GM12878 (cell line): ENCODE results near the gene KIF15. TPM values are rescaled to one million over a fixed set of nuclear protein-coding genes. Genes with fewer than 3 reads are reported as not detected.

ENCODE experiments used
- ATAC-seq: fragments of 200-7000 bp; cut with Tn5 transposase; 3 replicates; pipeline ENCODE4 v1.9.1; 2020; ENCODE audit warnings: mild to moderate bottlenecking, moderate library complexity
- BruUV-seq: library from RNA; stranded (reverse); fragments of 400-500 nt; replicated peaks from 2 replicates; lab custom pipeline; 2021; lab: Mats Ljungman, UMichigan
- CTCF ChIA-PET: fragments of 300-600 bp; sonication (Branson Sonifier 250); formaldehyde crosslinking; extraction: SDS; loops from one replicate; lab custom pipeline; 2021; ENCODE audit warnings: inconsistent platforms; lab: Yijun Ruan, JAX
- POLR2A ChIA-PET: fragments of 350-600 bp; formaldehyde crosslinking; extraction: SDS; loops from one replicate; lab custom pipeline; 2021; ENCODE audit warnings: inconsistent platforms; lab: Charles Lee
- RAD21 ChIA-PET: fragments of 300-600 bp; sonication (Branson Sonifier 250); formaldehyde crosslinking; loops from one replicate; lab custom pipeline; 2023; ENCODE audit warnings: antibody characterized with exemption; ENCODE audit not compliant: unreplicated experiment; lab: Charles Lee
- SMC1A ChIA-PET: fragments of 300-600 bp; sonication (Branson Sonifier 250); formaldehyde crosslinking; loops from one replicate; lab custom pipeline; 2023; ENCODE audit not compliant: unreplicated experiment, uncharacterized antibody; lab: Charles Lee
- DNase-seq: peaks from one replicate; pipeline ENCODE4 v3.0.0-alpha.2; 2011; ENCODE audit warnings: low read depth, low spot score
- FAIRE-seq: peaks from 3 replicates; lab custom pipeline; 2011; peaks lifted over from hg19 to GRCh38; lab: Jason Lieb, UNC
- H2AFZ ChIP-seq: 2 replicates; pipeline ENCODE4 v1.6.0; 2011; ENCODE audit warnings: low read depth, low read length, control low read depth; ENCODE audit not compliant: control insufficient read depth
- H3K27ac ChIP-seq: 2 replicates; pipeline ENCODE4 v1.5.1; 2011; ENCODE audit warnings: control low read depth; ENCODE audit not compliant: control insufficient read depth, insufficient read depth
- H3K27me3 ChIP-seq, 2 experiments: replicated peaks in 1 of 2; 2 replicates each; pipeline versions ENCODE4 v1.6.0 to v1.6.1; 2011; ENCODE audit warnings: low read length in 1 of 2; ENCODE audit not compliant: control insufficient read depth in 2 of 2, insufficient read depth in 2 of 2
- H3K36me3 ChIP-seq, 2 experiments: 2 replicates each; pipeline ENCODE4 v1.5.1; 2011; ENCODE audit warnings: low read length in 1 of 2; ENCODE audit not compliant: control insufficient read depth in 2 of 2, insufficient read depth in 2 of 2
- H3K4me1 ChIP-seq: 2 replicates; pipeline ENCODE4 v1.6.1; 2011; ENCODE audit warnings: mild to moderate bottlenecking, low read length, moderate library complexity, mixed read lengths; ENCODE audit not compliant: control insufficient read depth, insufficient read depth
- H3K4me2 ChIP-seq: 2 replicates; pipeline ENCODE4 v1.6.0; 2011; ENCODE audit warnings: control low read depth; ENCODE audit not compliant: control insufficient read depth, insufficient read depth
- H3K4me3 ChIP-seq: fragments of 200-600 bp; sonication (generic); 2 replicates; pipeline ENCODE4 v1.5.1; 2016
- H3K79me2 ChIP-seq: 2 replicates; pipeline ENCODE4 v1.6.0; 2011; ENCODE audit warnings: low read length; ENCODE audit not compliant: control insufficient read depth, insufficient read depth
- H3K9ac ChIP-seq: 2 replicates; pipeline ENCODE4 v1.8.0; 2011; ENCODE audit warnings: low read length, control low read depth, mixed read lengths; ENCODE audit not compliant: control insufficient read depth, insufficient read depth
- H3K9me3 ChIP-seq: replicated peaks from 3 replicates; pipeline ENCODE4 v1.5.1; 2011; ENCODE audit warnings: mild to moderate bottlenecking, low read length; ENCODE audit not compliant: control insufficient read depth, insufficient read depth
- H4K20me1 ChIP-seq: 2 replicates; pipeline ENCODE4 v1.6.0; 2011; ENCODE audit not compliant: control insufficient read depth, insufficient read depth
- BMI1 ChIP-seq: fragments of 450-650 bp; IDR thresholded peaks from 2 replicates; pipeline ENCODE4 v1.6.1; 2016; ENCODE audit warnings: mild to moderate bottlenecking, moderate library complexity, borderline replicate concordance
- GABPA ChIP-seq: IDR thresholded peaks from 2 replicates; pipeline ENCODE4 v1.6.1; 2014; ENCODE audit warnings: antibody characterized with exemption, low read depth, mild to moderate bottlenecking, inconsistent platforms
- HCFC1 ChIP-seq: fragments of 150-350 bp; IDR thresholded peaks from 2 replicates; pipeline ENCODE4 v1.6.1; 2014; ENCODE audit warnings: low read length
- HDGF ChIP-seq: fragments of 450-650 bp; IDR thresholded peaks from 2 replicates; pipeline ENCODE4 v1.6.1; 2016; ENCODE audit warnings: antibody characterized with exemption
- MYB ChIP-seq: fragments of 150-350 bp; IDR thresholded peaks from 2 replicates; pipeline ENCODE4 v1.6.1; 2014; ENCODE audit warnings: mild to moderate bottlenecking, low read depth, low read length, borderline replicate concordance
- NFIC ChIP-seq: IDR thresholded peaks from 2 replicates; pipeline ENCODE4 v1.6.1; 2012; ENCODE audit warnings: low read depth, mild to moderate bottlenecking, inconsistent platforms, low read length, moderate library complexity
- PAX5 ChIP-seq: IDR thresholded peaks from 2 replicates; pipeline ENCODE4 v1.6.1; 2011; ENCODE audit warnings: low read depth, low read length, borderline replicate concordance
- SMAD1 ChIP-seq: fragments of 450-650 bp; IDR thresholded peaks from 2 replicates; pipeline ENCODE4 v1.6.1; 2018; ENCODE audit warnings: mild to moderate bottlenecking, low read depth; ENCODE audit not compliant: partially characterized antibody
- SREBF2 ChIP-seq: IDR thresholded peaks from 2 replicates; pipeline ENCODE4 v1.6.1; 2012; ENCODE audit warnings: mild to moderate bottlenecking, low read length
- TARDBP ChIP-seq: IDR thresholded peaks from 2 replicates; pipeline ENCODE4 v1.6.1; 2016; ENCODE audit warnings: borderline replicate concordance
- TCF7 ChIP-seq: IDR thresholded peaks from 2 replicates; pipeline ENCODE4 v1.6.1; 2014; ENCODE audit warnings: antibody characterized with exemption, borderline replicate concordance
- WRNIP1 ChIP-seq: IDR thresholded peaks from 2 replicates; pipeline ENCODE4 v1.6.1; 2011; ENCODE audit warnings: low read depth, low read length, improper control_type of control experiment, borderline replicate concordance
- WGBS: methylation state at CpG from one replicate; pipeline ENCODE4 v1.1.6; 2016; ENCODE audit warnings: low lambda C conversion rate; ENCODE audit not compliant: insufficient replicate concordance, insufficient coverage; ENCODE audit errors: missing lambda C conversion rate; 5-methylcytosine and 5-hydroxymethylcytosine counted together
- in situ Hi-C: fragments of 300-500 bp; cut with MboI; formaldehyde crosslinking; loops from 9 replicates; pipeline ENCODE4 v1.14.3; 2018; ENCODE audit warnings: mixed read lengths
- intact Hi-C: fragments of 100-400 bp; cut with micrococcal nuclease; formaldehyde crosslinking; loops from one replicate; pipeline ENCODE4 v1.14.2; 2022; ENCODE audit not compliant: unreplicated experiment
- polyA plus RNA-seq, 11 experiments: library from polyadenylated mRNA; depleted of rRNA in 4 of 11; unstranded in 6 of 11; stranded (reverse) in 5 of 11; fragments of >200 nt; fragmentation: Nextera tagmentation in 4 of 11; fragmentation: Illumina TruSeq in 1 of 11; extraction: Ambion mirVana in 4 of 11; extraction: Trizol in 1 of 11; gene quantifications; 1 replicate in 1 of 11; 2 replicates in 10 of 11; pipeline versions ENCODE4 v1.2.1 to v1.2.3, GENCODE V29; 2011 to 2016; ENCODE audit warnings: inconsistent platforms in 2 of 11, missing spikeins in 2 of 11, low read depth in 1 of 11
- total RNA-seq, 4 experiments: library from RNA; depleted of rRNA in 3 of 4; stranded (reverse); fragments of >200 nt in 3 of 4; fragmentation: Illumina TruSeq in 1 of 4; extraction: Trizol in 1 of 4; gene quantifications; 2 replicates each; pipeline versions ENCODE4 v1.2.1 to v1.2.3, GENCODE V29; 2013 to 2021
- TF ChIP-seq, protein P1 (sequence below): fragments of 450-650 bp; IDR thresholded peaks from 2 replicates; pipeline ENCODE4 v1.6.1; 2017; ENCODE audit warnings: mild to moderate bottlenecking
- TF ChIP-seq, protein P2 (sequence below): IDR thresholded peaks from 2 replicates; pipeline ENCODE4 v1.6.1; 2011; ENCODE audit warnings: low read depth, mild to moderate bottlenecking, low read length, moderate library complexity, borderline replicate concordance; ENCODE audit errors: extremely low read depth

The KIF15 gene
- total and polyA plus RNA-seq, 10 of the 15 experiments (the other 5 are each of a cell fraction or from before 2014, with no cell fraction given) = 12.3 to 51.8 (median 26.0) TPM

DNA sequence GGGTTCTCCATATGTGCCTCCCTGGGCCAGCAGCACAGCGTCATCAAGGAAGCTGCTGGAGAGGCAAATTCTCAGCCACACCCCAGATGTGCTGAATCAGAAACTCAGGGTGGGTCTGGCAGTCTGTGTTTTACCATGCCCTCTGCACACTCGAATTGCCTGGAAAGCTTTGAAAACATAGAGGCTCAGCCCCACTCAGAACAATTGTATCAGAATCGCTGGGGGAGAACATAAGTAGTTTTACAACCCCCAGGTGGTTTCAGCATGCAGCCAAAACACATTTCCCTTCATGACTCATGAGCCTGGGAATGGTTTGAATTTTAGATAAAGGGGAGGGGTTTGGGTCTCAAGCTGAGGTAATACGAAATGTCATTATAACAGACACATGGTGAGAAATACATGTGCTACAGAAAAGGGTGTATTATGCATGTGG lies 122.4 kb downstream of the KIF15 start:
- DNase-seq (no peak), FAIRE-seq (no peak)
- intact Hi-C loops = no loop called here
- RAD21 ChIA-PET = no interaction called here
- Histone ChIP-seq H3K4me1 (no peaks in the 10 kb centered on the region), H2AFZ (no peak overlapping the region), H3K27ac (no peak overlapping the region), H3K79me2 (no peaks in the 10 kb centered on the region), H3K9ac (no peak overlapping the region), H3K36me3 (no peaks in the 10 kb centered on the region)
- 8% methylated on average over 4 of the region's 4 CpGs for WGBS
- CTCF ChIA-PET = interaction anchor here (1.3 to 2.8 kb wide), 2 partner anchors 30 to 351 kb away, joined by 3 to 9 read pairs; no protein-coding TSS in a partner anchor
- in situ Hi-C loops = no loop called here
- TF ChIP-seq, protein P1, sequence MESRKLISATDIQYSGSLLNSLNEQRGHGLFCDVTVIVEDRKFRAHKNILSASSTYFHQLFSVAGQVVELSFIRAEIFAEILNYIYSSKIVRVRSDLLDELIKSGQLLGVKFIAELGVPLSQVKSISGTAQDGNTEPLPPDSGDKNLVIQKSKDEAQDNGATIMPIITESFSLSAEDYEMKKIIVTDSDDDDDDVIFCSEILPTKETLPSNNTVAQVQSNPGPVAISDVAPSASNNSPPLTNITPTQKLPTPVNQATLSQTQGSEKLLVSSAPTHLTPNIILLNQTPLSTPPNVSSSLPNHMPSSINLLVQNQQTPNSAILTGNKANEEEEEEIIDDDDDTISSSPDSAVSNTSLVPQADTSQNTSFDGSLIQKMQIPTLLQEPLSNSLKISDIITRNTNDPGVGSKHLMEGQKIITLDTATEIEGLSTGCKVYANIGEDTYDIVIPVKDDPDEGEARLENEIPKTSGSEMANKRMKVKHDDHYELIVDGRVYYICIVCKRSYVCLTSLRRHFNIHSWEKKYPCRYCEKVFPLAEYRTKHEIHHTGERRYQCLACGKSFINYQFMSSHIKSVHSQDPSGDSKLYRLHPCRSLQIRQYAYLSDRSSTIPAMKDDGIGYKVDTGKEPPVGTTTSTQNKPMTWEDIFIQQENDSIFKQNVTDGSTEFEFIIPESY = no peak
- no peak for TF ChIP-seq NFIC
- TF ChIP-seq, protein P2, sequence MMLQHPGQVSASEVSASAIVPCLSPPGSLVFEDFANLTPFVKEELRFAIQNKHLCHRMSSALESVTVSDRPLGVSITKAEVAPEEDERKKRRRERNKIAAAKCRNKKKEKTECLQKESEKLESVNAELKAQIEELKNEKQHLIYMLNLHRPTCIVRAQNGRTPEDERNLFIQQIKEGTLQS = no peak
- TF ChIP-seq TARDBP = no peak
- TF ChIP-seq GABPA = no peak
- no peak for TF ChIP-seq PAX5
- no peak for TF ChIP-seq HCFC1
- TF ChIP-seq SMAD1 = no peak
- no peak for TF ChIP-seq TCF7
- TF ChIP-seq BMI1 = no peak
- no peak for TF ChIP-seq WRNIP1
- TF ChIP-seq HDGF = no peak
- no peak for TF ChIP-seq MYB
- TF ChIP-seq SREBF2 = no peak
- TF ChIP-seq, all 136 proteins: peak for 0
- POLR2A ChIA-PET = interaction anchor here (0.8 kb wide), 1 partner anchor 21 kb away, joined by 3 read pairs; no protein-coding TSS in a partner anchor
- H3K9me3 ChIP-seq = no peaks in the 10 kb centered on the region
- ATAC-seq = no peak; the same call in 2 of the 3 replicates
- no peak overlapping the region for H3K4me3 ChIP-seq
- H4K20me1 ChIP-seq = no peaks in the 10 kb centered on the region
- H3K27me3 ChIP-seq = no peaks in the 10 kb centered on the region
- no TSS peak for BruUV-seq
- no peak overlapping the region for H3K4me2 ChIP-seq
- SMC1A ChIA-PET = no interaction called here
